SK-N-SH treated with all-trans-retinoic acid at 6 μM for 48 hours (cell line): ENCODE results near the gene ANXA5.

Experiments
- ATAC-seq: fragments of 200-7000 bp; cut with Tn5 transposase; 3 replicates; pipeline ENCODE4 v1.9.1; 2020; ENCODE audit warnings: mild to moderate bottlenecking, moderate library complexity
- ARNTL ChIP-seq: fragments of 450-650 bp; formaldehyde crosslinking; IDR thresholded peaks from 2 replicates; pipeline ENCODE4 v1.5.0; 2020; ENCODE audit warnings: low read depth, mild to moderate bottlenecking, moderate library complexity, borderline replicate concordance
- ESRRG ChIP-seq: fragments of 250-450 bp; sonication (Bioruptor Pico); IDR thresholded peaks from 2 replicates; pipeline ENCODE4 v1.6.1; 2021; ENCODE audit warnings: mild to moderate bottlenecking
- GLIS3 ChIP-seq: fragments of 250-450 bp; sonication (Bioruptor Pico); IDR thresholded peaks from 2 replicates; pipeline ENCODE4 v1.5.0; 2020; ENCODE audit warnings: mild to moderate bottlenecking, moderate library complexity
- ISL1 ChIP-seq: fragments of 250-450 bp; sonication (Bioruptor Pico); IDR thresholded peaks from 2 replicates; pipeline ENCODE4 v2.1.2; 2022; ENCODE audit warnings: mild to moderate bottlenecking, moderate library complexity
- PPARA ChIP-seq: fragments of 250-450 bp; sonication (Bioruptor Pico); IDR thresholded peaks from 2 replicates; pipeline ENCODE4 v1.5.0; 2020; ENCODE audit warnings: mild to moderate bottlenecking, borderline replicate concordance
- RARB ChIP-seq: fragments of 250-450 bp; sonication (Bioruptor Pico); IDR thresholded peaks from 2 replicates; pipeline ENCODE4 v1.8.0; 2021; ENCODE audit warnings: mild to moderate bottlenecking, moderate library complexity
- SNAI2 ChIP-seq: fragments of 250-450 bp; sonication (Bioruptor Pico); IDR thresholded peaks from 2 replicates; pipeline ENCODE4 v1.5.0; 2020; ENCODE audit warnings: mild to moderate bottlenecking, moderate library complexity
- TCF4 ChIP-seq: fragments of 250-450 bp; sonication (Bioruptor Pico); IDR thresholded peaks from 2 replicates; pipeline ENCODE4 v1.8.0; 2021; ENCODE audit warnings: mild to moderate bottlenecking, moderate library complexity, borderline replicate concordance
- TOX ChIP-seq: fragments of 250-450 bp; sonication (Bioruptor Pico); IDR thresholded peaks from 2 replicates; pipeline ENCODE4 v1.8.0; 2021; ENCODE audit warnings: mild to moderate bottlenecking, moderate library complexity, borderline replicate concordance
- ZFP3 ChIP-seq: fragments of 250-450 bp; sonication (Bioruptor Pico); IDR thresholded peaks from 2 replicates; pipeline ENCODE4 v1.5.0; 2020; ENCODE audit warnings: mild to moderate bottlenecking, moderate library complexity
- ZFP30 ChIP-seq: fragments of 450-650 bp; formaldehyde crosslinking; IDR thresholded peaks from 2 replicates; pipeline ENCODE4 v1.5.0; 2022; ENCODE audit warnings: mild to moderate bottlenecking, moderate library complexity
- ZNF565 ChIP-seq: fragments of 450-650 bp; formaldehyde crosslinking; conservative IDR thresholded peaks from 2 replicates; pipeline ENCODE4 v1.5.0; 2020; ENCODE audit warnings: low read depth, mild to moderate bottlenecking, moderate library complexity
- ZNF70 ChIP-seq: fragments of 450-650 bp; formaldehyde crosslinking; IDR thresholded peaks from 2 replicates; pipeline ENCODE4 v1.5.0; 2020; ENCODE audit warnings: mild to moderate bottlenecking, moderate library complexity
- ZNF8 ChIP-seq: fragments of 450-650 bp; formaldehyde crosslinking; IDR thresholded peaks from 2 replicates; pipeline ENCODE4 v1.5.0; 2020; ENCODE audit warnings: mild to moderate bottlenecking, moderate library complexity
- TF ChIP-seq, protein P1 (sequence below): fragments of 250-450 bp; sonication (Bioruptor Pico); IDR thresholded peaks from 2 replicates; pipeline ENCODE4 v1.5.1; 2021; ENCODE audit warnings: mild to moderate bottlenecking, moderate library complexity
- TF ChIP-seq, protein P2 (sequence below): fragments of 250-450 bp; sonication (Bioruptor Pico); IDR thresholded peaks from 2 replicates; pipeline ENCODE4 v1.8.0; 2020; ENCODE audit warnings: mild to moderate bottlenecking, moderate library complexity, borderline replicate concordance
- TF ChIP-seq, protein P3 (sequence below): fragments of 250-450 bp; sonication (Bioruptor Pico); IDR thresholded peaks from 2 replicates; pipeline ENCODE4 v1.5.0; 2020; ENCODE audit warnings: mild to moderate bottlenecking, moderate library complexity
- TF ChIP-seq, protein P4 (sequence below): fragments of 250-450 bp; sonication (Bioruptor Pico); IDR thresholded peaks from 2 replicates; pipeline ENCODE4 v1.8.0; 2021; ENCODE audit warnings: low read depth, mild to moderate bottlenecking, moderate library complexity, borderline replicate concordance
- TF ChIP-seq, protein P5 (sequence below): fragments of 250-450 bp; sonication (Bioruptor Pico); IDR thresholded peaks from 2 replicates; pipeline ENCODE4 v1.5.1; 2020; ENCODE audit warnings: low read depth, mild to moderate bottlenecking, moderate library complexity

The ANXA5 gene

DNA sequence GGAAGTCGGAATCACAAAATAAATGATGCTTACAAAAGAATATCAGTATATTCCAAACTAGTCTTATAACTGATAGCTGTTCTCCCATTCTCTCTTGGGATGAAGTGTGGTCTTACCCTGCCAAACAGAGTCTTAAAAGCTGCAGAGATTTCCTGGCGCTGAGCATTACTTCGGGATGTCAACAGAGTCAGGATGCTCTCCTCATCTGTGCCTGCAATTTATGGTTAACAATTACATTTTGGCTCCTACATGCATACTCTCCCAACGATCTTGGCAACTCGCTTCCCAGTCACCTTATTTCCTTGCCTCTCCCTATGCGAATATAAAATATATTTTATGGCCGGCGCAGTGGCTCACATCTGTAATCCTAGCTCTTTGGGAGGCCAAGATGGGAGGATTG lies 12.2 kb downstream of the ANXA5 start (continued):
- TF ChIP-seq, protein P1, sequence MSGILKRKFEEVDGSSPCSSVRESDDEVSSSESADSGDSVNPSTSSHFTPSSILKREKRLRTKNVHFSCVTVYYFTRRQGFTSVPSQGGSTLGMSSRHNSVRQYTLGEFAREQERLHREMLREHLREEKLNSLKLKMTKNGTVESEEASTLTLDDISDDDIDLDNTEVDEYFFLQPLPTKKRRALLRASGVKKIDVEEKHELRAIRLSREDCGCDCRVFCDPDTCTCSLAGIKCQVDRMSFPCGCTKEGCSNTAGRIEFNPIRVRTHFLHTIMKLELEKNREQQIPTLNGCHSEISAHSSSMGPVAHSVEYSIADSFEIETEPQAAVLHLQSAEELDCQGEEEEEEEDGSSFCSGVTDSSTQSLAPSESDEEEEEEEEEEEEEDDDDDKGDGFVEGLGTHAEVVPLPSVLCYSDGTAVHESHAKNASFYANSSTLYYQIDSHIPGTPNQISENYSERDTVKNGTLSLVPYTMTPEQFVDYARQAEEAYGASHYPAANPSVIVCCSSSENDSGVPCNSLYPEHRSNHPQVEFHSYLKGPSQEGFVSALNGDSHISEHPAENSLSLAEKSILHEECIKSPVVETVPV (CRISPR knock-in tag), result no peak

DNA sequence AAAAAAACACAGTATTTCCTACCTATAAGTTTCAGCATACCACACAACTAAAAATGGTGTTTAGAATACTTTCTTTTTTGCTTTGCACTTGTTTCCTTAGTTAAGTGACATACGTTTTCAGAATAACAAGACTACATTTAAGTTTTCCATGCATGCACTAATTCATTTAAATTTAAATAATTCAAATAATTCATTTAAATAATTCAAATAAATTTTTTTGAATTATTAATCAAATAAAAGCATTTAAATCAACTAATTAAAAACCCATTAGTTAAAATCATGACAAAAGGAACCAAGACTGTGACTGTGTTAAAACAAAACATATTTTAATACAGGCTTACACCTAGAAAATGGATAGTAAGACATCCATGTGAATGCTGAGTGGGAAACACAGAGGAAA lies 12.8 kb downstream of the ANXA5 start:
- TF ChIP-seq, protein P2, sequence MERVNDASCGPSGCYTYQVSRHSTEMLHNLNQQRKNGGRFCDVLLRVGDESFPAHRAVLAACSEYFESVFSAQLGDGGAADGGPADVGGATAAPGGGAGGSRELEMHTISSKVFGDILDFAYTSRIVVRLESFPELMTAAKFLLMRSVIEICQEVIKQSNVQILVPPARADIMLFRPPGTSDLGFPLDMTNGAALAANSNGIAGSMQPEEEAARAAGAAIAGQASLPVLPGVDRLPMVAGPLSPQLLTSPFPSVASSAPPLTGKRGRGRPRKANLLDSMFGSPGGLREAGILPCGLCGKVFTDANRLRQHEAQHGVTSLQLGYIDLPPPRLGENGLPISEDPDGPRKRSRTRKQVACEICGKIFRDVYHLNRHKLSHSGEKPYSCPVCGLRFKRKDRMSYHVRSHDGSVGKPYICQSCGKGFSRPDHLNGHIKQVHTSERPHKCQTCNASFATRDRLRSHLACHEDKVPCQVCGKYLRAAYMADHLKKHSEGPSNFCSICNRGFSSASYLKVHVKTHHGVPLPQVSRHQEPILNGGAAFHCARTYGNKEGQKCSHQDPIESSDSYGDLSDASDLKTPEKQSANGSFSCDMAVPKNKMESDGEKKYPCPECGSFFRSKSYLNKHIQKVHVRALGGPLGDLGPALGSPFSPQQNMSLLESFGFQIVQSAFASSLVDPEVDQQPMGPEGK (CRISPR knock-in tag), result no peak
- no peak for TF ChIP-seq TCF4 (CRISPR knock-in tag)
- TF ChIP-seq ZFP30 (CRISPR knock-in tag), result no peak
- no peak for TF ChIP-seq SNAI2 (CRISPR knock-in tag)
- TF ChIP-seq, protein P3, sequence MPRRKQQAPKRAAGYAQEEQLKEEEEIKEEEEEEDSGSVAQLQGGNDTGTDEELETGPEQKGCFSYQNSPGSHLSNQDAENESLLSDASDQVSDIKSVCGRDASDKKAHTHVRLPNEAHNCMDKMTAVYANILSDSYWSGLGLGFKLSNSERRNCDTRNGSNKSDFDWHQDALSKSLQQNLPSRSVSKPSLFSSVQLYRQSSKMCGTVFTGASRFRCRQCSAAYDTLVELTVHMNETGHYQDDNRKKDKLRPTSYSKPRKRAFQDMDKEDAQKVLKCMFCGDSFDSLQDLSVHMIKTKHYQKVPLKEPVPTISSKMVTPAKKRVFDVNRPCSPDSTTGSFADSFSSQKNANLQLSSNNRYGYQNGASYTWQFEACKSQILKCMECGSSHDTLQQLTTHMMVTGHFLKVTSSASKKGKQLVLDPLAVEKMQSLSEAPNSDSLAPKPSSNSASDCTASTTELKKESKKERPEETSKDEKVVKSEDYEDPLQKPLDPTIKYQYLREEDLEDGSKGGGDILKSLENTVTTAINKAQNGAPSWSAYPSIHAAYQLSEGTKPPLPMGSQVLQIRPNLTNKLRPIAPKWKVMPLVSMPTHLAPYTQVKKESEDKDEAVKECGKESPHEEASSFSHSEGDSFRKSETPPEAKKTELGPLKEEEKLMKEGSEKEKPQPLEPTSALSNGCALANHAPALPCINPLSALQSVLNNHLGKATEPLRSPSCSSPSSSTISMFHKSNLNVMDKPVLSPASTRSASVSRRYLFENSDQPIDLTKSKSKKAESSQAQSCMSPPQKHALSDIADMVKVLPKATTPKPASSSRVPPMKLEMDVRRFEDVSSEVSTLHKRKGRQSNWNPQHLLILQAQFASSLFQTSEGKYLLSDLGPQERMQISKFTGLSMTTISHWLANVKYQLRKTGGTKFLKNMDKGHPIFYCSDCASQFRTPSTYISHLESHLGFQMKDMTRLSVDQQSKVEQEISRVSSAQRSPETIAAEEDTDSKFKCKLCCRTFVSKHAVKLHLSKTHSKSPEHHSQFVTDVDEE (CRISPR knock-in tag), result no peak
- TF ChIP-seq GLIS3 (CRISPR knock-in tag), result no peak
- TF ChIP-seq ZNF565 (CRISPR knock-in tag), result no peak
- TF ChIP-seq ISL1 (CRISPR knock-in tag), result no peak
- TF ChIP-seq ESRRG (CRISPR knock-in tag), result no peak
- no peak for TF ChIP-seq ZFP3 (CRISPR knock-in tag)
- TF ChIP-seq PPARA, result no peak
- no peak for TF ChIP-seq RARB (CRISPR knock-in tag)
- no peak for TF ChIP-seq TOX (CRISPR knock-in tag)
- no peak for ATAC-seq

DNA sequence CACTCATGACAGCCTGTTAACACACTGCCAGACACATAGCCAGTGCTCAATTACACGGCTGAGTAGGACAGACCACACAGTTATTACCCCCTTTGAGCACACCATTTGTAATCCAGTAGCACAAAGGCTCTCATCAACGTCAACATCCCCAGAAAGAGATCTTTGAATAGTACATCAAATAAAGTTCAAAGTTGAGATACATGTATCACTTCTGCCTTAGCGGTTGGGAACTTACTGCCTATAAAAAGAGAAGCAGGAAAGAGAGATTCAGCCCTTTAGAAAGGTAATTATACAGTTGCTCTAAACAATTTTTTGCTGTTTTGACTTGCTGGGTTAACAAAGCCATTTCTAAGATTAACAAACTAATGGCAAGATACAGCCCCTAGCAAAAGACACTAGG lies 16.2 kb downstream of the ANXA5 start:
- ATAC-seq, result no peak

DNA sequence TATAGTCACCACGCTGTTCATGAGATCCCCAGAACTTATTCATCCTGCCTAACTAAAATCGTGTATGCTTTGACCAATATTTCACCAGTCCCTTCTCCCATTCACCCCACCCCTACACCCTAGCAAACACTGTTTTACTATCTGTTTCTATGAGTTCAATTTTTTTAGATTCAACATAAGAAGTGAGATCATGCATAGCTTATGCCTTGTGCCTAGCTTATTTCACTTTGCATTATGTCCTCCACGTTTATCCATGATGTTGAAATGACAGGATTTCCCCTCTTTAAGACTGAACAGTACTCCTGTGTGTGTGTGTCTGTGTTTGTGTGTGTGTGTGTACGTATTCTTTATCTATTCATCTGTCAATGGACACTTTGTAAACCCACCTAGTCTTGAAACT lies 16.8 kb downstream of the ANXA5 start:
- no peak for ATAC-seq
- TF ChIP-seq, protein P4, sequence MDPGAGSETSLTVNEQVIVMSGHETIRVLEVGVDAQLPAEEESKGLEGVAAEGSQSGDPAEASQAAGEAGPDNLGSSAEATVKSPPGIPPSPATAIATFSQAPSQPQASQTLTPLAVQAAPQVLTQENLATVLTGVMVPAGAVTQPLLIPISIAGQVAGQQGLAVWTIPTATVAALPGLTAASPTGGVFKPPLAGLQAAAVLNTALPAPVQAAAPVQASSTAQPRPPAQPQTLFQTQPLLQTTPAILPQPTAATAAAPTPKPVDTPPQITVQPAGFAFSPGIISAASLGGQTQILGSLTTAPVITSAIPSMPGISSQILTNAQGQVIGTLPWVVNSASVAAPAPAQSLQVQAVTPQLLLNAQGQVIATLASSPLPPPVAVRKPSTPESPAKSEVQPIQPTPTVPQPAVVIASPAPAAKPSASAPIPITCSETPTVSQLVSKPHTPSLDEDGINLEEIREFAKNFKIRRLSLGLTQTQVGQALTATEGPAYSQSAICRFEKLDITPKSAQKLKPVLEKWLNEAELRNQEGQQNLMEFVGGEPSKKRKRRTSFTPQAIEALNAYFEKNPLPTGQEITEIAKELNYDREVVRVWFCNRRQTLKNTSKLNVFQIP, result no peak
- TF ChIP-seq ISL1 (CRISPR knock-in tag) (no peak), ZNF8 (CRISPR knock-in tag) (no peak), ESRRG (CRISPR knock-in tag) (no peak)

More for the DNA sequence above, 16.2 kb downstream of the ANXA5 start:
- no peak for TF ChIP-seq ZFP30 (CRISPR knock-in tag)
- TF ChIP-seq ZNF70 (CRISPR knock-in tag), result no peak
- TF ChIP-seq, protein P5, sequence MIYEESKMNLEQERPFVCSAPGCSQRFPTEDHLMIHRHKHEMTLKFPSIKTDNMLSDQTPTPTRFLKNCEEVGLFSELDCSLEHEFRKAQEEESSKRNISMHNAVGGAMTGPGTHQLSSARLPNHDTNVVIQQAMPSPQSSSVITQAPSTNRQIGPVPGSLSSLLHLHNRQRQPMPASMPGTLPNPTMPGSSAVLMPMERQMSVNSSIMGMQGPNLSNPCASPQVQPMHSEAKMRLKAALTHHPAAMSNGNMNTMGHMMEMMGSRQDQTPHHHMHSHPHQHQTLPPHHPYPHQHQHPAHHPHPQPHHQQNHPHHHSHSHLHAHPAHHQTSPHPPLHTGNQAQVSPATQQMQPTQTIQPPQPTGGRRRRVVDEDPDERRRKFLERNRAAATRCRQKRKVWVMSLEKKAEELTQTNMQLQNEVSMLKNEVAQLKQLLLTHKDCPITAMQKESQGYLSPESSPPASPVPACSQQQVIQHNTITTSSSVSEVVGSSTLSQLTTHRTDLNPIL (CRISPR knock-in tag), result no peak

DNA sequence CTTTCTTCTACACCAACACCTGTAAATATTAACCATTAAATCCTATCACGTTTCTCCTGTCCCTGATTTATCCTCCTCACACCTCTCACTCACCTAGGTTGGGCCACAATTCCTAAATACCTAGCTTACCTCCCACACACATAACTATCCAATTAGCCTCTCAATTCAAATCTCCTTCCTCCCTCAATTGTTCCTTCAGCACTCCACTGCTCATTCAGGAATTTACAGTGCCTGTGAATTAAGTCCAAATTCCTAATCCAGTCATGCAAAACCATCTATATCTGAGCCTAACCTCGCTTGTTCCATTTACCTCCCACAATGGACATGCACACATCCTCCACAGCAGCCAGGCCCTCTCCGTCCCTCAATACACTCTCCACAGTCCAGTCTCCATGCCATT lies 17.5 kb downstream of the ANXA5 start:
- ATAC-seq, result no peak
- no peak for TF ChIP-seq ZFP30 (CRISPR knock-in tag)
- no peak for TF ChIP-seq ZNF70 (CRISPR knock-in tag)
- TF ChIP-seq, protein P2 (CRISPR knock-in tag), result no peak
- no peak for TF ChIP-seq ZNF565 (CRISPR knock-in tag)
- no peak for TF ChIP-seq ARNTL
- no peak for TF ChIP-seq ISL1 (CRISPR knock-in tag)
- TF ChIP-seq ESRRG (CRISPR knock-in tag), result no peak
